ENCODE measurements around the gene EPHA7.

The EPHA7 gene

GRCh38 chr6:93323630-93324029 lies 95.7 kb downstream of the EPHA7 start:
- no peak for DNase-seq (ENCODE audit: low spot score)

GRCh38 chr6:93322651-93323050 lies 96.7 kb downstream of the EPHA7 start:
- DNase-seq (ENCODE audit: low spot score) = no peak

- DNase-seq (ENCODE audit: low spot score) = no peak
Measured at GRCh38 chr6:93319304-93319703, 100.1 kb downstream of the EPHA7 start.

GRCh38 chr6:93318121-93318520 lies 101.2 kb downstream of the EPHA7 start:
- DNase-seq (ENCODE audit: low spot score) = no peak

- DNase-seq (ENCODE audit: low spot score) = no peak
Measured at GRCh38 chr6:93317592-93317991, 101.8 kb downstream of the EPHA7 start.

- DNase-seq (ENCODE audit: low spot score) = no peak
Measured at GRCh38 chr6:93307505-93308409, 111.6 kb downstream of the EPHA7 start.

- no peak for DNase-seq (ENCODE audit: low spot score)
Measured at GRCh38 chr6:93305088-93305487, 114.3 kb downstream of the EPHA7 start.

GRCh38 chr6:93304505-93304904 lies 114.9 kb downstream of the EPHA7 start:
- no peak for DNase-seq (ENCODE audit: low spot score)

- no peak for DNase-seq (ENCODE audit: low spot score)
Measured at GRCh38 chr6:93300661-93301060, 118.7 kb downstream of the EPHA7 start.

- DNase-seq (ENCODE audit: low spot score) = no peak
Measured at GRCh38 chr6:93299622-93300021, 119.7 kb downstream of the EPHA7 start.

- no peak for DNase-seq (ENCODE audit: low spot score)
Measured at GRCh38 chr6:93295631-93296030, 123.7 kb downstream of the EPHA7 start.

- no peak for DNase-seq (ENCODE audit: low spot score)
Measured at GRCh38 chr6:93294879-93295278, 124.5 kb downstream of the EPHA7 start.

GRCh38 chr6:93293872-93294271 lies 125.5 kb downstream of the EPHA7 start:
- no peak for DNase-seq (ENCODE audit: low spot score)

- no peak for DNase-seq (ENCODE audit: low spot score)
Measured at GRCh38 chr6:93293460-93293859, 125.9 kb downstream of the EPHA7 start.

- DNase-seq (ENCODE audit: low spot score) = no peak
Measured at GRCh38 chr6:93282521-93283031, 136.8 kb downstream of the EPHA7 start.

GRCh38 chr6:93278241-93278640 lies 141.1 kb downstream of the EPHA7 start:
- no peak for DNase-seq (ENCODE audit: low spot score)

GRCh38 chr6:93272896-93273295 lies 146.5 kb downstream of the EPHA7 start:
- DNase-seq (ENCODE audit: low spot score) = no peak

- no peak for DNase-seq (ENCODE audit: low spot score)
Measured at GRCh38 chr6:93272211-93272610, 147.1 kb downstream of the EPHA7 start.

- no peak for DNase-seq (ENCODE audit: low spot score)
Measured at GRCh38 chr6:93266116-93266817, 153.1 kb downstream of the EPHA7 start.

- no peak for DNase-seq (ENCODE audit: low spot score)
Measured at GRCh38 chr6:93260881-93261280, 158.5 kb downstream of the EPHA7 start.

- DNase-seq (ENCODE audit: low spot score) = no peak
Measured at GRCh38 chr6:93259332-93259731, 160.0 kb downstream of the EPHA7 start.

- no peak for DNase-seq (ENCODE audit: low spot score)
Measured at GRCh38 chr6:93252930-93253329, 166.4 kb downstream of the EPHA7 start.

- DNase-seq (ENCODE audit: low spot score) = no peak
Measured at GRCh38 chr6:93248631-93249030, 170.7 kb downstream of the EPHA7 start.
